GM12878 (cell line): ENCODE measurements around the gene INSIG1. TPM values are rescaled to one million over a fixed set of nuclear protein-coding genes. Genes with fewer than 3 reads are reported as not detected.

ENCODE experiments used
- ATAC-seq: fragments of 200-7000 bp; cut with Tn5 transposase; 3 replicates; pipeline ENCODE4 v1.9.1; 2020; ENCODE audit warnings: mild to moderate bottlenecking, moderate library complexity
- BruUV-seq: library from RNA; stranded (reverse); fragments of 400-500 nt; replicated peaks from 2 replicates; lab custom pipeline; 2021; lab: Mats Ljungman, UMichigan
- CTCF ChIA-PET: fragments of 300-600 bp; sonication (Branson Sonifier 250); formaldehyde crosslinking; extraction: SDS; loops from one replicate; lab custom pipeline; 2021; ENCODE audit warnings: inconsistent platforms; lab: Yijun Ruan, JAX
- POLR2A ChIA-PET: fragments of 350-600 bp; formaldehyde crosslinking; extraction: SDS; loops from one replicate; lab custom pipeline; 2021; ENCODE audit warnings: inconsistent platforms; lab: Charles Lee
- RAD21 ChIA-PET: fragments of 300-600 bp; sonication (Branson Sonifier 250); formaldehyde crosslinking; loops from one replicate; lab custom pipeline; 2023; ENCODE audit warnings: antibody characterized with exemption; ENCODE audit not compliant: unreplicated experiment; lab: Charles Lee
- SMC1A ChIA-PET: fragments of 300-600 bp; sonication (Branson Sonifier 250); formaldehyde crosslinking; loops from one replicate; lab custom pipeline; 2023; ENCODE audit not compliant: unreplicated experiment, uncharacterized antibody; lab: Charles Lee
- DNase-seq: peaks from one replicate; pipeline ENCODE4 v3.0.0-alpha.2; 2011; ENCODE audit warnings: low read depth, low spot score
- FAIRE-seq: peaks from 3 replicates; lab custom pipeline; 2011; peaks lifted over from hg19 to GRCh38; lab: Jason Lieb, UNC
- H2AFZ ChIP-seq: 2 replicates; pipeline ENCODE4 v1.6.0; 2011; ENCODE audit warnings: low read depth, low read length, control low read depth; ENCODE audit not compliant: control insufficient read depth
- H3K27ac ChIP-seq: 2 replicates; pipeline ENCODE4 v1.5.1; 2011; ENCODE audit warnings: control low read depth; ENCODE audit not compliant: control insufficient read depth, insufficient read depth
- H3K27me3 ChIP-seq, 2 experiments: replicated peaks in 1 of 2; 2 replicates each; pipeline versions ENCODE4 v1.6.0 to v1.6.1; 2011; ENCODE audit warnings: low read length in 1 of 2; ENCODE audit not compliant: control insufficient read depth in 2 of 2, insufficient read depth in 2 of 2
- H3K36me3 ChIP-seq, 2 experiments: 2 replicates each; pipeline ENCODE4 v1.5.1; 2011; ENCODE audit warnings: low read length in 1 of 2; ENCODE audit not compliant: control insufficient read depth in 2 of 2, insufficient read depth in 2 of 2
- H3K4me1 ChIP-seq: 2 replicates; pipeline ENCODE4 v1.6.1; 2011; ENCODE audit warnings: mild to moderate bottlenecking, low read length, moderate library complexity, mixed read lengths; ENCODE audit not compliant: control insufficient read depth, insufficient read depth
- H3K4me2 ChIP-seq: 2 replicates; pipeline ENCODE4 v1.6.0; 2011; ENCODE audit warnings: control low read depth; ENCODE audit not compliant: control insufficient read depth, insufficient read depth
- H3K4me3 ChIP-seq: fragments of 200-600 bp; sonication (generic); 2 replicates; pipeline ENCODE4 v1.5.1; 2016
- H3K79me2 ChIP-seq: 2 replicates; pipeline ENCODE4 v1.6.0; 2011; ENCODE audit warnings: low read length; ENCODE audit not compliant: control insufficient read depth, insufficient read depth
- H3K9ac ChIP-seq: 2 replicates; pipeline ENCODE4 v1.8.0; 2011; ENCODE audit warnings: low read length, control low read depth, mixed read lengths; ENCODE audit not compliant: control insufficient read depth, insufficient read depth
- H3K9me3 ChIP-seq: replicated peaks from 3 replicates; pipeline ENCODE4 v1.5.1; 2011; ENCODE audit warnings: mild to moderate bottlenecking, low read length; ENCODE audit not compliant: control insufficient read depth, insufficient read depth
- H4K20me1 ChIP-seq: 2 replicates; pipeline ENCODE4 v1.6.0; 2011; ENCODE audit not compliant: control insufficient read depth, insufficient read depth
- ASH2L ChIP-seq: fragments of 300-600, 200-600 bp; sonication (generic); IDR thresholded peaks from 2 replicates; pipeline ENCODE4 v1.6.1; 2017; ENCODE audit warnings: low read depth, mild to moderate bottlenecking, borderline replicate concordance
- BHLHE40 ChIP-seq, 2 experiments: fragments of 450-650 bp in 1 of 2; IDR thresholded peaks; 2 replicates each; pipeline ENCODE4 v1.6.1; 2011 to 2017; ENCODE audit warnings: low read depth in 2 of 2, borderline replicate concordance in 1 of 2, improper control_type of control experiment in 1 of 2, low read length in 1 of 2, mild to moderate bottlenecking in 1 of 2
- GATAD2B ChIP-seq: fragments of 450-650 bp; conservative IDR thresholded peaks from 2 replicates; pipeline ENCODE4 v1.6.1; 2017; ENCODE audit warnings: low read depth, mild to moderate bottlenecking, moderate library complexity
- IKZF1 ChIP-seq: fragments of 450-650 bp; conservative IDR thresholded peaks from 2 replicates; pipeline ENCODE4 v1.6.1; 2017; ENCODE audit warnings: antibody characterized with exemption, mild to moderate bottlenecking
- PML ChIP-seq: IDR thresholded peaks from 2 replicates; pipeline ENCODE4 v1.6.1; 2012; ENCODE audit warnings: low read length, inconsistent platforms
- WGBS: methylation state at CpG from one replicate; pipeline ENCODE4 v1.1.6; 2016; ENCODE audit warnings: low lambda C conversion rate; ENCODE audit not compliant: insufficient replicate concordance, insufficient coverage; ENCODE audit errors: missing lambda C conversion rate; 5-methylcytosine and 5-hydroxymethylcytosine counted together
- in situ Hi-C: fragments of 300-500 bp; cut with MboI; formaldehyde crosslinking; loops from 9 replicates; pipeline ENCODE4 v1.14.3; 2018; ENCODE audit warnings: mixed read lengths
- intact Hi-C: fragments of 100-400 bp; cut with micrococcal nuclease; formaldehyde crosslinking; loops from one replicate; pipeline ENCODE4 v1.14.2; 2022; ENCODE audit not compliant: unreplicated experiment
- polyA plus RNA-seq, 11 experiments: library from polyadenylated mRNA; depleted of rRNA in 4 of 11; unstranded in 6 of 11; stranded (reverse) in 5 of 11; fragments of >200 nt; fragmentation: Nextera tagmentation in 4 of 11; fragmentation: Illumina TruSeq in 1 of 11; extraction: Ambion mirVana in 4 of 11; extraction: Trizol in 1 of 11; gene quantifications; 1 replicate in 1 of 11; 2 replicates in 10 of 11; pipeline versions ENCODE4 v1.2.1 to v1.2.3, GENCODE V29; 2011 to 2016; ENCODE audit warnings: inconsistent platforms in 2 of 11, missing spikeins in 2 of 11, low read depth in 1 of 11
- total RNA-seq, 4 experiments: library from RNA; depleted of rRNA in 3 of 4; stranded (reverse); fragments of >200 nt in 3 of 4; fragmentation: Illumina TruSeq in 1 of 4; extraction: Trizol in 1 of 4; gene quantifications; 2 replicates each; pipeline versions ENCODE4 v1.2.1 to v1.2.3, GENCODE V29; 2013 to 2021
- TF ChIP-seq, protein P1 (sequence below): IDR thresholded peaks from 2 replicates; pipeline ENCODE4 v1.6.1; 2011; ENCODE audit warnings: mild to moderate bottlenecking, low read depth, low read length, moderate library complexity; ENCODE audit not compliant: insufficient replicate concordance

INSIG1 gene
- total and polyA plus RNA-seq, 10 of the 15 experiments (the other 5 are each of a cell fraction or from before 2014, with no cell fraction given) = 29.6 to 168 (median 91.1) TPM

DNA sequence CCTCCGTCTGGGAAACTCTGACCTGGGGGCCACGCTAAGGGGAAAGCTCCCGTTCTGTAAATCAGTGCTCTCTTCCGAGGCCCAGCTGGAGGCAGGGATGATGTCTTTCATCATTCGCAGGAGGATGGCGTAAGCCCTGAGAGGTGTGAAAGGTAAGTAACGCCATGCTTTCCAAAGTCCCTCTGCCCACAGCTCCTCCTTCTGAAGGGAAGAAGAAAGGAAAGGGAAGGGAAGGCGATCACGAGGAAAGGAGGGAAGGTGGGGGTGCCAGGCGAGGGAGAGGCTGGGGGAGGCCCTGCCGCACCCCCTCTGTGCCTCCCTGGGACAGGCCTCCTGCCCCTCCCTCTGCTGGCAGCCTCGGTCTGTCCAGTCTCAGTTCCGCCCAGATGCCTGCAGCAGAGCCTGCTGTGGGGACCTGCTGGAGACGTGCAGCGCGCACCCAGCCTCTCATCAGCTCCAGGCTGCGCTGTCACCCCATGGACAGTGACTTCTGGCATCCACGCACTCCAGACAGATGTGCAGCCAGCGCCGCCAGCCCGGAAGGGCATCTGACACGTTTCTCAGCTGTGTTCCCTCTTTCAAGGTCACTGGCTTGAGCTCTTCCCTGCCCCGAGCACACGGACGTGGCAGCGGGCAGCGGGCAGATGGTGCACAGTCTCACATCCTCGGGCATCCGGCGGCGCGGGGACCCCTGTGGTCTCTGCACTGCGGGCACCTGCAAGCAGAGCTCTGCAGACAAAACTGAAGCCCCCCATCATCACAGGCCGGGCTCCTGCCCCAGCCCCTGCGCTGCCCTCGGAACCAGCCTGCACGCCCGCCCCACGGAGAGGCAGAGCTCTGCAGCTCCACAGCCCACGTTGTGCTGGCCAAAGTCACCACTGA lies 60.6 kb downstream of the INSIG1 start:
- CTCF ChIA-PET = interaction anchor here (0.8 to 1.5 kb wide), 2 partner anchors 405 to 434 kb away, joined by 3 to 6 read pairs; no protein-coding TSS in a partner anchor
- no peak overlapping the region for H3K27ac ChIP-seq
- H3K4me3 ChIP-seq = no peak overlapping the region
- SMC1A ChIA-PET = no interaction called here
- 58% methylated on average over 34 of the region's 40 CpGs for WGBS
- RAD21 ChIA-PET = interaction anchor here (2.3 to 2.4 kb wide), 2 partner anchors 13 to 431 kb away, joined by 5 to 7 read pairs; no protein-coding TSS in a partner anchor
- no peaks in the 10 kb centered on the region for H4K20me1 ChIP-seq
- H3K9me3 ChIP-seq = no peaks in the 10 kb centered on the region
- POLR2A ChIA-PET = no interaction called here
- H3K79me2 ChIP-seq = no peaks in the 10 kb centered on the region
- TF ChIP-seq PML (no peak), GATAD2B (no peak), ASH2L (no peak)
- FAIRE-seq (no peak), ATAC-seq (no peak), DNase-seq (no peak)
- H2AFZ ChIP-seq = no peak overlapping the region
- no peak overlapping the region for H3K9ac ChIP-seq
- no peak overlapping the region for H3K4me2 ChIP-seq
- H3K36me3 ChIP-seq = no peaks in the 10 kb centered on the region
- in situ Hi-C loops (no loop called here), intact Hi-C loops (no loop called here)
- no TSS peak for BruUV-seq
- H3K4me1 ChIP-seq = no peaks in the 10 kb centered on the region
- H3K27me3 ChIP-seq = no peaks in the 10 kb centered on the region; a peak in 1 of 4 replicates

- ChIA-PET SMC1A (no interaction called here), RAD21 (no interaction called here), POLR2A (no interaction called here), CTCF (no interaction called here)
- no TSS peak for BruUV-seq
- no peak for DNase-seq
- H4K20me1 ChIP-seq = no peaks in the 10 kb centered on the region
- H3K79me2 ChIP-seq = no peaks in the 10 kb centered on the region
- peaks cover 0 to under 1% of the 10 kb centered on the region in 2 experiments; a peak in 1 of 4 replicates for H3K27me3 ChIP-seq
- H3K27ac ChIP-seq = no peak overlapping the region
- no peak for FAIRE-seq
- no peak overlapping the region for H3K9ac ChIP-seq
- in situ Hi-C loops = no loop called here
- no peaks in the 10 kb centered on the region for H3K36me3 ChIP-seq
- H3K4me3 ChIP-seq = no peak overlapping the region
- H3K9me3 ChIP-seq = no peaks in the 10 kb centered on the region
- 15% methylated on average over 16 of the region's 16 CpGs for WGBS
- intact Hi-C loops = no loop called here
- no peaks in the 10 kb centered on the region for H3K4me1 ChIP-seq
- no peak for ATAC-seq
- TF ChIP-seq, protein P1, sequence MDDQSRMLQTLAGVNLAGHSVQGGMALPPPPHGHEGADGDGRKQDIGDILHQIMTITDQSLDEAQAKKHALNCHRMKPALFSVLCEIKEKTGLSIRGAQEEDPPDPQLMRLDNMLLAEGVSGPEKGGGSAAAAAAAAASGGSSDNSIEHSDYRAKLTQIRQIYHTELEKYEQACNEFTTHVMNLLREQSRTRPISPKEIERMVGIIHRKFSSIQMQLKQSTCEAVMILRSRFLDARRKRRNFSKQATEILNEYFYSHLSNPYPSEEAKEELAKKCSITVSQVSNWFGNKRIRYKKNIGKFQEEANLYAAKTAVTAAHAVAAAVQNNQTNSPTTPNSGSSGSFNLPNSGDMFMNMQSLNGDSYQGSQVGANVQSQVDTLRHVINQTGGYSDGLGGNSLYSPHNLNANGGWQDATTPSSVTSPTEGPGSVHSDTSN = no peak
- TF ChIP-seq ASH2L = no peak
- no peak for TF ChIP-seq IKZF1
- no peak for TF ChIP-seq BHLHE40 (IDR thresholded peaks at IDR 0.05; ENCODE audit: borderline replicate concordance in 1 of 2, low read depth in 2 of 2, low read length in 1 of 2)
- H2AFZ ChIP-seq = no peak overlapping the region
- no peak overlapping the region for H3K4me2 ChIP-seq
Observed at GRCh38 chr7:155358948-155359712, 61.5 kb downstream of the INSIG1 start.
